AG09309 (cell line): ENCODE measurements around the gene SMCO3.
A peak's percentile ranks its signal among the peaks of the same experiment; 100 is the strongest.

Experiments used
- DNase-seq: peaks from one replicate; pipeline ENCODE4 v3.0.0-alpha.2; 2010; ENCODE audit warnings: low read depth
- H3K4me3 ChIP-seq: 2 replicates; pipeline ENCODE4 v1.5.1; 2011; ENCODE audit warnings: mild to moderate bottlenecking, low read depth, low read length, moderate library complexity; ENCODE audit not compliant: control insufficient read depth
- CTCF ChIP-seq: IDR thresholded peaks from 2 replicates; pipeline ENCODE4 v1.5.1; 2011; ENCODE audit warnings: mild to moderate bottlenecking, low read depth, low read length, inconsistent platforms; ENCODE audit not compliant: insufficient read depth, control insufficient read depth; ENCODE audit errors: missing control alignments

The SMCO3 gene

GRCh38 chr12:14849661-14850060 is 35.7 kb upstream of the SMCO3 start:
- TF ChIP-seq CTCF = no peak
- H3K4me3 ChIP-seq = no peak overlapping the region
- no peak for DNase-seq

- no peak for TF ChIP-seq CTCF
- no peak for DNase-seq
- no peak overlapping the region for H3K4me3 ChIP-seq
Measured at GRCh38 chr12:14846876-14847580, 33.0 kb upstream of the SMCO3 start.

GRCh38 chr12:14846042-14846587 is 32.1 kb upstream of the SMCO3 start:
- no peak for DNase-seq
- TF ChIP-seq CTCF = no peak
- H3K4me3 ChIP-seq = no peak overlapping the region

GRCh38 chr12:14845350-14845750 is 31.4 kb upstream of the SMCO3 start:
- peak; percentile 67 for TF ChIP-seq CTCF

GRCh38 chr12:14844401-14844800 is 30.4 kb upstream of the SMCO3 start:
- TF ChIP-seq CTCF = no peak
- DNase-seq = no peak
- no peak overlapping the region for H3K4me3 ChIP-seq

More at GRCh38 chr12:14845350-14845750, 31.4 kb upstream of the SMCO3 start:
- H3K4me3 ChIP-seq = no peak overlapping the region
- DNase-seq = no peak

- TF ChIP-seq CTCF = no peak
- DNase-seq = no peak
- H3K4me3 ChIP-seq = no peak within 1 kb of the TSS
Measured at GRCh38 chr12:14843425-14843887, 29.5 kb upstream of the SMCO3 start, which contains the start of gene ART4. Gene ART4, minus strand, starts transcription at chr12:14843526. Its CDS starts 413 bp downstream, at chr12:14843113.

GRCh38 chr12:14842315-14842714 is 28.3 kb upstream of the SMCO3 start:
- no peak for DNase-seq
- H3K4me3 ChIP-seq = no peak overlapping the region
- TF ChIP-seq CTCF = no peak
